Mucosa of descending colon (tissue), 3 donors: ENCODE measurements around the gene FAM90A1. TPM values are rescaled to one million over a fixed set of nuclear protein-coding genes. Genes with fewer than 3 reads are reported as not detected.
"Not testable (repeated sequence)": the region's sequence is repeated elsewhere in the genome, so short reads cannot be mapped to it uniquely, and the experiment has no call there.

Experiments used
- ATAC-seq: fragments of 200-7000 bp; cut with Tn5 transposase; one replicate; pipeline ENCODE4 v1.9.1; 2020; ENCODE audit warnings: mild to moderate bottlenecking, moderate library complexity
- DNase-seq, 3 donors: peaks; one replicate each; pipeline ENCODE4 v3.0.0-alpha.2; 2020
- H3K36me3 ChIP-seq: fragments of 200-600 bp; one replicate; pipeline ENCODE4 v1.8.0; 2021; ENCODE audit warnings: low read depth, mild to moderate bottlenecking
- H3K4me1 ChIP-seq: fragments of 200-600 bp; one replicate; pipeline ENCODE4 v1.8.0; 2021; ENCODE audit warnings: low read depth, mild to moderate bottlenecking
- H3K4me3 ChIP-seq: fragments of 200-600 bp; one replicate; pipeline ENCODE4 v1.8.0; 2021; ENCODE audit warnings: mild to moderate bottlenecking
- H3K9me3 ChIP-seq: fragments of 200-600 bp; one replicate; pipeline ENCODE4 v1.8.0; 2021; ENCODE audit warnings: mild to moderate bottlenecking
- intact Hi-C, 2 donors: fragments of 100-400 bp; cut with DNase I in 1 of 2; cut with micrococcal nuclease in 1 of 2; formaldehyde crosslinking; loops; one replicate each; pipeline versions ENCODE4 v1.11.0 to v1.11.1; 2022; cut with DNase I, micrococcal nuclease
- total RNA-seq, 3 donors: library from RNA; stranded (reverse); fragmentation: NEBNext Ultra II Directional in 2 of 3; extraction: Animal tissue kit (Norgen Biotek cat#: 25700) in 2 of 3; gene quantifications; one replicate each; pipeline versions ENCODE4 v1.2.1 to v1.2.4, GENCODE V29; 2021 to 2023
- TF ChIP-seq, protein P1 (sequence below): fragments of 200-600 bp; IDR thresholded peaks from one replicate; pipeline ENCODE4 v1.8.0; 2022; ENCODE audit warnings: antibody characterized with exemption, mild to moderate bottlenecking
- donor health status: DM: no; HTN: no; CAD: no; lungs with moderate emphysema.
- donor health status: DM: no; HTN: no; CAD: no.
- donor health status: DM: no; HTN: yes; CAD: no.

FAM90A1 gene
- total RNA-seq, 3 donors from 2014 or later: 0.36 TPM; not detected in 2

DNA sequence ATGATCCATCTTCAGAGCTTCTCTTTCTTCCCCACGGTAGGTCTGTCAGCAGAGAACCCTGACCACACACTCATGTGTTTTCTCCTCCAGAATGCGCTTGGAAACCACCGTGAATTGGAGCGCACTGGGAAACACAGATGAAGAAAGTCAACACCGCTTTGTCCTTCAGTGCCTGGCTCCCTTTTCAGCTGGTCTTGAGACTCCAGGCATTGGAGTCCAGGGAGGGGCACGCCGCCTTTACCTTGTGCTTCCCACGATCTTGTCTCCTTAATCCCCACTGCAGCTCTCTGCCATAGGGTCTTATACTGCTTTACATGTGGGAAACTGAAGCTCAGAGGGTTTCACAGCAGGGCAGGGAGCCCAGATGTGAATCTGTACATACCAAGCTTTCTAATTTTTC, 1.1 kb downstream of the FAM90A1 start:
- intact Hi-C loops: no loop called here
- H3K4me3 ChIP-seq: no peak overlapping the region
- no peaks in the 10 kb centered on the region for H3K36me3 ChIP-seq
- no peak for DNase-seq
- no peak for ATAC-seq
- TF ChIP-seq, protein P1, sequence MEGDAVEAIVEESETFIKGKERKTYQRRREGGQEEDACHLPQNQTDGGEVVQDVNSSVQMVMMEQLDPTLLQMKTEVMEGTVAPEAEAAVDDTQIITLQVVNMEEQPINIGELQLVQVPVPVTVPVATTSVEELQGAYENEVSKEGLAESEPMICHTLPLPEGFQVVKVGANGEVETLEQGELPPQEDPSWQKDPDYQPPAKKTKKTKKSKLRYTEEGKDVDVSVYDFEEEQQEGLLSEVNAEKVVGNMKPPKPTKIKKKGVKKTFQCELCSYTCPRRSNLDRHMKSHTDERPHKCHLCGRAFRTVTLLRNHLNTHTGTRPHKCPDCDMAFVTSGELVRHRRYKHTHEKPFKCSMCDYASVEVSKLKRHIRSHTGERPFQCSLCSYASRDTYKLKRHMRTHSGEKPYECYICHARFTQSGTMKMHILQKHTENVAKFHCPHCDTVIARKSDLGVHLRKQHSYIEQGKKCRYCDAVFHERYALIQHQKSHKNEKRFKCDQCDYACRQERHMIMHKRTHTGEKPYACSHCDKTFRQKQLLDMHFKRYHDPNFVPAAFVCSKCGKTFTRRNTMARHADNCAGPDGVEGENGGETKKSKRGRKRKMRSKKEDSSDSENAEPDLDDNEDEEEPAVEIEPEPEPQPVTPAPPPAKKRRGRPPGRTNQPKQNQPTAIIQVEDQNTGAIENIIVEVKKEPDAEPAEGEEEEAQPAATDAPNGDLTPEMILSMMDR: no peak
- no peaks in the 10 kb centered on the region for H3K9me3 ChIP-seq
- H3K4me1 ChIP-seq: no peaks in the 10 kb centered on the region

DNA sequence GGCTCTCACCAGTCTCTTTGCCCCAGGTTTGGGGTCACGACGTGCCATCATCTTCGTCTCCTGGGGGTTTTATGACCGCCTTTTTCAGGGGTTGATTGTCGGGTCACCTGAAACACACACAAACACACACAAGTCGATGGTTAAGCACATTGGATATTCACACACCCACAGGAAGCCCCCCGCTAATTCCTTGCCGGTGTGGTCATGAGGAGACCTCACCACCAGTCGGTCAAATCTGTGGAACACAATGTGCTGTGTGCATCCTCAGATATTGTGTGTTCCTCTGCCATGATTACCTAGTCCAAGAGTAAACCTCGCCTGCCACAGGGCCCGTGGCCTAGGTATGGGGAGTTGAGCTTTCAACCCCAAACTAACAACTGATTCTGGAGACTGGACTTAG, 2.6 kb downstream of the FAM90A1 start:
- DNase-seq, intact Hi-C loops, ATAC-seq, H3K36me3 ChIP-seq, H3K4me3 ChIP-seq, H3K9me3 ChIP-seq, H3K4me1 ChIP-seq: not testable (repeated sequence)

DNA sequence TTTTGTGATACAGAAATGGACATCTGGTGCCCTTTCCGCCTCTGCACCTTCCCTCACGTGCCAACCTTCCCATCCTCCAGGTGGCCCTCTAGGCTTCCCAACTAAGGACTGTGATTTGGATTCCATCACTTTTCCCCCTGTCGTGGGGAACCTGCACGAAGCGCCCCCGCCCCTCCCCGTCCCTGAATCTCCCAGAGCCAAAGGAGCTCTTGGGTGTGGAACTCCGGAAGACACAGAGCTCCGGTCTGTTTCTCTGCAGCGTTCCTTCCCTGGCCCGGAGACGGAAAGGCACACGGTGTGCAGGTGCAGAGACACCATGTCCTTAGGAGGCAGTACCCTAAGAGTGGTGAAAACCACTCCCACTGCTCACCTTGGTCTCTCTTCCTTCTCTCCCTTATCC, 3.8 kb downstream of the FAM90A1 start:
- DNase-seq, H3K36me3 ChIP-seq, H3K4me3 ChIP-seq, intact Hi-C loops, H3K4me1 ChIP-seq, H3K9me3 ChIP-seq, ATAC-seq: not testable (repeated sequence)

DNA sequence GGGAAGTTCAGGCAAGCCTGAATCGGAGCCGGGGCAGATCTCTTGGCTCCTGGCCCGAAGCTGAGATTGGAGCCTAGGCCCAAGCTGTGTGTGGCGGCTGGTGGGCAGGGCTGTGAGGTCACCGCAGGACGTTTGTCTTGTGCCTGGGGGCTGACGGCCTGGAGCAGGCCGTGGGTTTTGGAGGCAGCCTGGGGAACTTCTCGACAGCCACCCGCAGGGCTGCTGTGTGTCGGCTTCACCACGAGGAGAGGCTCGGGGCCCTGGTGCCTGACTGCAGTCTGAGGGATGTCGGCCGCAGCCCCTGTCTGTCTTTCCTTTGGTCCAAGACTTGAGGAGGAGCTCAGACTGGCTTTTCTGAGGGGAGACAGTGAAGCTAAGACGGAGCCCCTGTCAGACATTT, 5.1 kb downstream of the FAM90A1 start:
- ATAC-seq, DNase-seq, H3K36me3 ChIP-seq, H3K4me1 ChIP-seq, intact Hi-C loops, H3K9me3 ChIP-seq, H3K4me3 ChIP-seq: not testable (repeated sequence)

DNA sequence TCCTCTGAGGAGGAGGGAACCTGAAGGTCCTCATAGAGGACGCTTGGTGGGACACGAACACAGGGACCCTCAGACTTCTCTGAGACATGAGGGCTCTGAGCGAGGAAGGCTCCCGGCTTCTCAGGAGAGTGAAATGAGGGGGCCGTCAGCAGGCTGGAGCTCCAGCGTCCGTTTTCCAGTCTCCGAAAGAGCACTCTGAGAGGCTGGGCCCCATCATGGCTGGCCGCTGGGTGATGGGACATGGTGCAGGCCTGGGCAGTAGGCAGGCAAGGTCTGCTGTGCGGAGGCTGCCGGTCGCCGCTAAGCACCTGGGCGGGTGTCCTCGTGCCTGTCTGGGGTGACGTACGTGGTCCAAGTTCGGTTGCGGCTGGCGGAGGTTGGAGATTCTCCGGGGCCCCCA, 5.6 kb downstream of the FAM90A1 start:
- H3K36me3 ChIP-seq, H3K4me1 ChIP-seq, H3K4me3 ChIP-seq, intact Hi-C loops, ATAC-seq, H3K9me3 ChIP-seq, DNase-seq: not testable (repeated sequence)

DNA sequence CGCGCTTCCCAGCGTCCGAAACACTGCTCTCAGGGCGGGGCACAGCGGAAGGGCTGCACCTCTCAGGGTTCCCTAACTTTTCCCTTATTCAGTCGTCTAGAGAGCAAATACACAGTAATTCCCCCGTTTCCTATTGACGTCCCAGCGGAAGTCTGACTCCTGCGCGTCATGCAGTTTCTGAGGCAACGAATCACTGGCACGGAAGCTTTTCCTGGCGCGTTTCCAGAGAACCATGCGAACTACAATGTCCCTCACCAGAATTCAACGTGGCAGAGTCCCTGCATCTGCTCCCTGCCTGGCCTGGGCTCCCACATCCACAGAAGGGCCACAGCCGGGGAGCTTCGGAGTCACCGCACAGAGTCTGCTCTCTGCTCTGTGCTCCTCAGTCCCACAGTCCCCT, 6.0 kb downstream of the FAM90A1 start:
- H3K4me1 ChIP-seq: not testable (repeated sequence)

DNA sequence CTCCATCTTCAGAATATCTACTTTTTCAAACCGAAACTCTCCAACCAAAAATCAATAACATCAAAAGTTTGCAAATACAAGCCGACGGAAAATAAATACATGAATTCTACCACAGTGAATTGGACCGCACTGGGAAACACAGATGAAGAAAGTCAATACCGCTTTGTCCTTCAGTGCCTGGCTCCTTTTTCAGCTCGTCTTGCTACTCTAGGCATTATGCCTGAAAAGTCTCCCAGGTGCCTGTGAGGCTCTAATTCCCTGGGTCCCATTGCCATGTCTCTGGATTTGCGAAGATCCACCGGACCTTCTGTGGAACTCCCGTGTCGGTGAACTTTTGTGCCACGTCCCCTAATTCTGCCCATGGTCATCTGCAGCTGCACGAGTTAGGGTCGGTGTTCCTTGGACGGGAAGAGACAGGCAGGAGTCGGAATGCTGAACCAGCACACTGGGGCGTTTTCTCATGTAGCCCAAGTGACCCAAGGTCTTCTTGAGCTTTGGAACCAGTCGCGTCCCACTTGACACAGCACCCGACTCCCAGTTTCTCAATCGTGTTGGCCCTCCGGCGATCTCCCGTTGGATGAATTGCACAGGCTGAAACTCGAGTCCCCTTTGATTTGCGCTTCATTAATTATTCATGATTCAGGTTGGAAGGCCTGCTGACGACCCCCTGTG, 8.6 kb downstream of the FAM90A1 start:
- DNase-seq, H3K9me3 ChIP-seq, H3K4me3 ChIP-seq, ATAC-seq, intact Hi-C loops, H3K36me3 ChIP-seq, H3K4me1 ChIP-seq: not testable (repeated sequence)

More for the DNA sequence above, 6.0 kb downstream of the FAM90A1 start:
- H3K9me3 ChIP-seq, H3K4me3 ChIP-seq, DNase-seq, H3K36me3 ChIP-seq, ATAC-seq, intact Hi-C loops: not testable (repeated sequence)

DNA sequence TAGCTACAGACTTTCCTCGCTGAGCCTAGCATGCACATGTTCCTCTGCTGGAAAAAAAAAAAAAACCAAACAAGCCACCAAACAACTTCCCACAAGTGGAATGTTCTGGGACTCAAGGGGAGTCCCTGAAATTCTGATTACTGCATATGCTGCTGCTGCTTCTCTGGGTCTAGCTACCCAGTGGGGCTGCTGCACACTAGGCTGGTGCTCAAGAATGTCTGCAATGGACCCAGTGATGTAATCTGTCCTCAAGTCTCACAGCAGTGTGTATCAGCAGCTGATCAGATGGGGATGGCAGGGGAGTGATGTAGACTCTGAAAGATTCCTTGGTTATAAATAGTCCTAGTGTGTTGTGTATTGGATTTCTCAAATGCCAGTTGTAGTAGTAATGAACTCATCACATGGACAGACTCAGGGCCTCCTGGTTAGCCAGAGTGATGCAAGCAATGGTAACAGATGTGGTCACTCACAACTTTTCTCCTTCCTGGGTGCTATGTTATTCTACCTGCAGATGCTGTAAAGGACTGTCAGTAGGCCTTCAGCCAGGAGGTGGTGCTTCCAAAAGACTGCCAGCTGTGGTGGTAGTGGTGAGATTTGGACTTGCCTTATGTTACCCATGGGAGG, 29.6 kb downstream of the FAM90A1 start:
- intact Hi-C loops, H3K36me3 ChIP-seq, H3K4me3 ChIP-seq, ATAC-seq, H3K9me3 ChIP-seq, DNase-seq, H3K4me1 ChIP-seq: not testable (repeated sequence)

DNA sequence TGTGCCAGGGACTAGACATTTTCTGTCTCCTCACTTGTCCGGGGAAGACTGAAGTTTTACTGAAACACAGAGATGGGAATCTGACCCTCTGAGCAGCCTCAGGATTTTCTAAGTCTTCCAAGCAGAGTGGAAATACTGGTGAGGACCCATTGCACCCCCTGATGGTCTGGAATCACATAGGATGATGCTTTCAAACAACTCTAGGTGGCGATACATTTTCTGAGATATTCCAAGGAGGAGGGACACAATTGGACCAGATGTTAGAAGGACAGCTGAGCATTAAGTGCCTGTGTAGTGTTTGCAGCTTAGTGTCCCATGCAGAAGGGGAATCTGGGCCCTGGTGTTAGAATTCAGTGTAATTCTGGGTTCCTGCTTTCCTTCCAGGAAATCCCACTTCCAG, 39.3 kb downstream of the FAM90A1 start:
- H3K9me3 ChIP-seq, H3K36me3 ChIP-seq, DNase-seq, intact Hi-C loops, H3K4me3 ChIP-seq, ATAC-seq, H3K4me1 ChIP-seq: not testable (repeated sequence)

DNA sequence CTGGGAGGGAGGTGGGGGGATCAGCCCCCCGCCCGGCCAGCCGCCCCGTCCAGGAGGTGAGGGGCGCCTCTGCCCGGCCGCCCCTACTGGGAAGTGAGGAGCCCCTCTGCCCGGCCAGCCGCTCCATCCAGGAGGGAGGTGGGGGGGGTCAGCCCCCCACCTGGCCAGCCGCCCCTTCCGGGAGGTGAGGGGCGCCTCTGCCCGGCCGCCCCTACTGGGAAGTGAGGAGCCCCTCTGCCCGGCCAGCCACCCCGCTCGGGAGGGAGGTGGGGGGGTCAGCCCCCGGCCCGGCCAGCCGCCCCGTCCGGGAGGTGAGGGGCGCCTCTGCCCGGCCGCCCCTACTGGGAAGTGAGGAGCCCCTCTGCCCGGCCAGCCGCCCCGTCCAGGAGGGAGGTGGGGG, 43.2 kb downstream of the FAM90A1 start:
- H3K4me3 ChIP-seq, H3K9me3 ChIP-seq, H3K4me1 ChIP-seq, ATAC-seq, DNase-seq, H3K36me3 ChIP-seq, intact Hi-C loops: not testable (repeated sequence)

DNA sequence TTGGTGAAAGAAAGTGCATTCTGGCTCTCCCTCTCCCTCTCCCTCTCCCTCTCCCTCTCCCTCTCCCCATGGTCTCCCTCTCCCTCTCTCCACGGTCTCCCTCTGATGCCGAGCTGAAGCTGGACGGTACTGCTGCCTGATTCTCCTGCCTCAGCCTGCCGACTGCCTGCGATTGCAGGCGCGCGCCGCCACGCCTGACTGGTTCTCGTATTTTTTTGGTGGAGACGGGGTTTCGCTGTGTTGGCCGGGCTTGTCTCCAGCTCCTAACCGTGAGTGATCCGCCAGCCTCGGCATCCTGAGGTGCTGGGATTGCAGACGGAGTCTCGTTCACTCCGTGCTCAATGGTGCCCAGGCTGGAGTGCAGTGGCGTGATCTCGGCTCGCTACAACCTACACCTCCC, 44.1 kb downstream of the FAM90A1 start:
- DNase-seq, H3K4me1 ChIP-seq, H3K36me3 ChIP-seq, intact Hi-C loops, ATAC-seq, H3K4me3 ChIP-seq, H3K9me3 ChIP-seq: not testable (repeated sequence)

DNA sequence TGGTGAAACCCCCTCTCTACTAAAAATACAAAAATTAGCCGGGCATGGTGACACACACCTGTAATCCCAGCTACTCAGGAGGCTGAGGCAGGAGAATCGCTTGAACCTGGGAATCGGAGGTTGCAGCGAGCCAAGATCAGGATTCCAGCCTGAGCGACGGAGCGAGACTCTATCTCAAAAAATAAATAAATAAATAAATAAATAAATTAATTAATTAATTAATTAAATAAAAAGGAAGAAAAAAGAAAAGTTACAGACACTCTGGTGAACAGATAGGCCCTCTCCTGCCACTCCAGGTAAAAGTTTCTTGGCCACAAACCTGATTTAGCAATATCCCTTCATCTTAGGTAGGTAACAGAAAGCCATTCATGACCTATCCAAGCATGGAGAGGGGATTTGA, 44.5 kb downstream of the FAM90A1 start:
- intact Hi-C loops, DNase-seq, H3K4me1 ChIP-seq, H3K9me3 ChIP-seq, ATAC-seq, H3K36me3 ChIP-seq, H3K4me3 ChIP-seq: not testable (repeated sequence)

DNA sequence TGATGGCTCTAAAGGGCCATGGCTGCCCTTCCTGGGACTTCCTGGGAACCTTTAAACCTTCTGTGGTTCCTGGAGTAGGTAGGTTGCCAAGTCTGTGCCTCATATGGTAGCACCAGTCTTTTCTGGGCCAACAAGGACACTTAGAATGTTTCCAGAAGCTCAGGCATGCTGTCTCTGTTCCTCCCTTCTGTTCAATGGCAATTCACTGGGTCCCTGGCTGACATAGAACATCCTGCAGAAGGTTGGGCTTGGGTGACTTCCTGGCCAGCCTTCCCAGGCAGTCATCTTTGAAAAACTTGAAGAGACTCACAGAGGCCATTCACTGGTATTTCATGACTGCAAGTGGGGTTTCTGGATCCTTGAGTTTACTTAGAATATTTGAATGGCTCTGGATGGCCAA, 46.1 kb downstream of the FAM90A1 start:
- H3K9me3 ChIP-seq, H3K36me3 ChIP-seq, H3K4me1 ChIP-seq, H3K4me3 ChIP-seq, ATAC-seq, intact Hi-C loops, DNase-seq: not testable (repeated sequence)
